Measurements from ENCODE around the gene PRDM5. TPM values are rescaled to one million over a fixed set of nuclear protein-coding genes. Genes with fewer than 3 reads are reported as not detected.
A peak's percentile ranks its signal among the peaks of the same experiment; 100 is the strongest.

PRDM5 gene
- polyA plus RNA-seq, 1 donor from 2014 or later, result 1.6 TPM

DNA sequence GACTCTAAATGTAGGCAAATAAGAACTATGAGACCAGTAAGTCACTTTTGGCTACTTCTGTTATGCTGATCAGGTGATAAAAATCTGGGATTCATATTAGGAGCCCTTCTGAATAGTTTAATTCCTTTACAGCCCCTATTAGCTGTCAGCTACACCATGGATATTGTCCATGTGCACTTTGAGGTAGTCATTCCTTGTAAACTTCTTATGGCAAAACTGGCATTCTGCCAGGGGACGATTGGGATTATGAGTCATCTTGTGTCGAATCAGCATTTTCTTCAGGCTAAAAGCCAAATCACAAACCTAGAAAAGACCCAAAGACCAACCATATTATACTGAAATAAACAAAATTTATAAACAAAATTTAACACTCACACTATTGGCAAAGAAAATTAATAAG, 227.6 kb downstream of the PRDM5 start:
- Histone ChIP-seq H3K79me2 (replicated peaks; ENCODE audit: insufficient read depth, low read length) (no peaks in the 10 kb centered on the region), H4K20me1 (ENCODE audit: insufficient read depth) (no peaks in the 10 kb centered on the region), H3K9me3 (ENCODE audit: low read length) (no peaks in the 10 kb centered on the region), H3K27me3 (ENCODE audit: insufficient read depth, low read depth, low read length) (peaks cover 4% of the 10 kb centered on the region), H3K36me3 (ENCODE audit: insufficient read depth, low read length) (no peaks in the 10 kb centered on the region), H3F3A (ENCODE audit: insufficient read depth, low read length, poor library complexity, severe bottlenecking) (peaks cover 4% of the 10 kb centered on the region), H3K4me2 (ENCODE audit: low read length) (no peak overlapping the region), H3K4me3 (ENCODE audit: low read length) (no peak overlapping the region), H3K27ac (ENCODE audit: low read length) (no peak overlapping the region), H3K9ac (ENCODE audit: low read length) (no peak overlapping the region), H2AFZ (ENCODE audit: low read depth, low read length) (no peak overlapping the region), H3K9me2 (ENCODE audit: insufficient read depth, low read length) (no peaks in the 10 kb centered on the region)
- TF ChIP-seq MXI1 (conservative IDR thresholded peaks at IDR 0.05; ENCODE audit: poor library complexity, severe bottlenecking) (no peak), POLR2AphosphoS5 (IDR thresholded peaks at IDR 0.05) (no peak), RAD21 (conservative IDR thresholded peaks at IDR 0.05) (no peak), EP300 (conservative IDR thresholded peaks at IDR 0.05; ENCODE audit: poor library complexity, severe bottlenecking) (no peak), TAF1 (IDR thresholded peaks at IDR 0.05; ENCODE audit: low read depth) (no peak), EZH2 (IDR thresholded peaks at IDR 0.05; ENCODE audit: borderline replicate concordance, insufficient read depth, low read length, poor library complexity, severe bottlenecking) (no peak), SMC3 (conservative IDR thresholded peaks at IDR 0.05; ENCODE audit: poor library complexity) (no peak)
- TF ChIP-seq, protein P1, sequence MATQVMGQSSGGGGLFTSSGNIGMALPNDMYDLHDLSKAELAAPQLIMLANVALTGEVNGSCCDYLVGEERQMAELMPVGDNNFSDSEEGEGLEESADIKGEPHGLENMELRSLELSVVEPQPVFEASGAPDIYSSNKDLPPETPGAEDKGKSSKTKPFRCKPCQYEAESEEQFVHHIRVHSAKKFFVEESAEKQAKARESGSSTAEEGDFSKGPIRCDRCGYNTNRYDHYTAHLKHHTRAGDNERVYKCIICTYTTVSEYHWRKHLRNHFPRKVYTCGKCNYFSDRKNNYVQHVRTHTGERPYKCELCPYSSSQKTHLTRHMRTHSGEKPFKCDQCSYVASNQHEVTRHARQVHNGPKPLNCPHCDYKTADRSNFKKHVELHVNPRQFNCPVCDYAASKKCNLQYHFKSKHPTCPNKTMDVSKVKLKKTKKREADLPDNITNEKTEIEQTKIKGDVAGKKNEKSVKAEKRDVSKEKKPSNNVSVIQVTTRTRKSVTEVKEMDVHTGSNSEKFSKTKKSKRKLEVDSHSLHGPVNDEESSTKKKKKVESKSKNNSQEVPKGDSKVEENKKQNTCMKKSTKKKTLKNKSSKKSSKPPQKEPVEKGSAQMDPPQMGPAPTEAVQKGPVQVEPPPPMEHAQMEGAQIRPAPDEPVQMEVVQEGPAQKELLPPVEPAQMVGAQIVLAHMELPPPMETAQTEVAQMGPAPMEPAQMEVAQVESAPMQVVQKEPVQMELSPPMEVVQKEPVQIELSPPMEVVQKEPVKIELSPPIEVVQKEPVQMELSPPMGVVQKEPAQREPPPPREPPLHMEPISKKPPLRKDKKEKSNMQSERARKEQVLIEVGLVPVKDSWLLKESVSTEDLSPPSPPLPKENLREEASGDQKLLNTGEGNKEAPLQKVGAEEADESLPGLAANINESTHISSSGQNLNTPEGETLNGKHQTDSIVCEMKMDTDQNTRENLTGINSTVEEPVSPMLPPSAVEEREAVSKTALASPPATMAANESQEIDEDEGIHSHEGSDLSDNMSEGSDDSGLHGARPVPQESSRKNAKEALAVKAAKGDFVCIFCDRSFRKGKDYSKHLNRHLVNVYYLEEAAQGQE (IDR thresholded peaks at IDR 0.05; ENCODE audit: borderline replicate concordance), result no peak
- TF ChIP-seq, protein P2, sequence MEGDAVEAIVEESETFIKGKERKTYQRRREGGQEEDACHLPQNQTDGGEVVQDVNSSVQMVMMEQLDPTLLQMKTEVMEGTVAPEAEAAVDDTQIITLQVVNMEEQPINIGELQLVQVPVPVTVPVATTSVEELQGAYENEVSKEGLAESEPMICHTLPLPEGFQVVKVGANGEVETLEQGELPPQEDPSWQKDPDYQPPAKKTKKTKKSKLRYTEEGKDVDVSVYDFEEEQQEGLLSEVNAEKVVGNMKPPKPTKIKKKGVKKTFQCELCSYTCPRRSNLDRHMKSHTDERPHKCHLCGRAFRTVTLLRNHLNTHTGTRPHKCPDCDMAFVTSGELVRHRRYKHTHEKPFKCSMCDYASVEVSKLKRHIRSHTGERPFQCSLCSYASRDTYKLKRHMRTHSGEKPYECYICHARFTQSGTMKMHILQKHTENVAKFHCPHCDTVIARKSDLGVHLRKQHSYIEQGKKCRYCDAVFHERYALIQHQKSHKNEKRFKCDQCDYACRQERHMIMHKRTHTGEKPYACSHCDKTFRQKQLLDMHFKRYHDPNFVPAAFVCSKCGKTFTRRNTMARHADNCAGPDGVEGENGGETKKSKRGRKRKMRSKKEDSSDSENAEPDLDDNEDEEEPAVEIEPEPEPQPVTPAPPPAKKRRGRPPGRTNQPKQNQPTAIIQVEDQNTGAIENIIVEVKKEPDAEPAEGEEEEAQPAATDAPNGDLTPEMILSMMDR (IDR thresholded peaks at IDR 0.05; ENCODE audit: poor library complexity, severe bottlenecking), result no peak

DNA sequence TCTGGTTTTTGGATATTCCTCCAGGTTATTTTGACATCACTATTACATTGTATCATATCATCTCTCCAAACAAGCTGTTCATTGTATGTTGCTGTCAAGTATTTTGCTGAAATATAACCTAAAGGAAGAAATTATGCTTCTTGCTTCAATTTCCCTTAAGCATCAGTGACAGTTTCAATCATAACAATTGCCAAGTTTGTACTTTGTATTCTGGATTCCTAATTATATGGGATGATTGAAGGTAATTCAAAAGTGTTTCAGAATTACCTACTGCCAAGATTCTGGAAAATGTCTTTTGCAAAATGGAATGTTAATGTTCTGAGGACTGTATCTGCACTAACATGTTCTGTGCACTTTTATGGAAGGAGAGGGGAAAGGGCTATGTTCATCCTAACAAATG, 228.7 kb downstream of the PRDM5 start:
- Histone ChIP-seq H3F3A (ENCODE audit: insufficient read depth, low read length, poor library complexity, severe bottlenecking) (peaks cover 4% of the 10 kb centered on the region), H3K9me3 (ENCODE audit: low read length) (no peaks in the 10 kb centered on the region), H3K4me2 (ENCODE audit: low read length) (no peak overlapping the region), H3K79me2 (replicated peaks; ENCODE audit: insufficient read depth, low read length) (no peaks in the 10 kb centered on the region), H3K27ac (ENCODE audit: low read length) (no peak overlapping the region), H2AFZ (ENCODE audit: low read depth, low read length) (no peak overlapping the region), H4K20me1 (ENCODE audit: insufficient read depth) (no peaks in the 10 kb centered on the region), H3K4me3 (ENCODE audit: low read length) (no peak overlapping the region), H3K9me2 (ENCODE audit: insufficient read depth, low read length) (no peaks in the 10 kb centered on the region), H3K27me3 (ENCODE audit: insufficient read depth, low read depth, low read length) (peaks cover 4% of the 10 kb centered on the region), H3K9ac (ENCODE audit: low read length) (no peak overlapping the region), H3K36me3 (ENCODE audit: insufficient read depth, low read length) (no peaks in the 10 kb centered on the region)
- TF ChIP-seq EP300 (conservative IDR thresholded peaks at IDR 0.05; ENCODE audit: poor library complexity, severe bottlenecking) (peak; percentile 95), SMC3 (conservative IDR thresholded peaks at IDR 0.05; ENCODE audit: poor library complexity) (no peak), MXI1 (conservative IDR thresholded peaks at IDR 0.05; ENCODE audit: poor library complexity, severe bottlenecking) (peak; percentile 13), TAF1 (IDR thresholded peaks at IDR 0.05; ENCODE audit: low read depth) (no peak), POLR2AphosphoS5 (IDR thresholded peaks at IDR 0.05) (peak; percentile 95), RAD21 (conservative IDR thresholded peaks at IDR 0.05) (no peak)
- TF ChIP-seq, protein P1 (IDR thresholded peaks at IDR 0.05; ENCODE audit: borderline replicate concordance), result peak; percentile 100
- TF ChIP-seq, protein P2 (IDR thresholded peaks at IDR 0.05; ENCODE audit: poor library complexity, severe bottlenecking), result no peak
